Renal cortex interstitium (tissue), 15 donors: ENCODE data around the gene COX6A2. TPM values are rescaled to one million over a fixed set of nuclear protein-coding genes. Genes with fewer than 3 reads are reported as not detected.

Experiments used
- DNase-seq, 11 donors: peaks; one replicate each; pipeline ENCODE4 v3.0.0-alpha.2; 2013; ENCODE audit warnings: low read depth in 9 of 11, low spot score in 4 of 11; ENCODE audit errors: extremely low read depth in 1 of 11
- long read RNA-seq, 16 experiments: transcript quantifications; one replicate each; lab custom pipeline, GENCODE V29; 2026
- polyA plus RNA-seq, 3 donors: library from polyadenylated mRNA; unstranded; fragments of 120-200 nt; gene quantifications; one replicate each; pipeline ENCODE4 v1.2.1, GENCODE V29; 2013; ENCODE audit not compliant: insufficient read length in 3 of 3

COX6A2 gene
- polyA plus RNA-seq = 1 to 10 TPM in 2 of 3 donors, under 1 TPM in 1; 0.51 to 1.6 (median 1.2) TPM
- long read RNA-seq, donor 1 = 0 reads
- long read RNA-seq, donor 2, partial matches to known transcripts = 0 of 2 reads
- long read RNA-seq, donor 2, other reads (novel, unspliced or antisense) = 0 of 2 reads
- long read RNA-seq, donor 3, partial matches to known transcripts = 0 of 3 reads
- long read RNA-seq, donor 3, other reads (novel, unspliced or antisense) = 0 of 3 reads
- long read RNA-seq, donor 4 = 0 reads
- long read RNA-seq, donor 5 = 0 reads
- long read RNA-seq, donor 6, partial matches to known transcripts = 0 of 2 reads
- long read RNA-seq, donor 6, other reads (novel, unspliced or antisense) = 0 of 2 reads
- long read RNA-seq, donor 7, partial matches to known transcripts = 0 of 1 reads
- long read RNA-seq, donor 7, other reads (novel, unspliced or antisense) = 0 of 1 reads
- long read RNA-seq, donor 8 = 0 reads
- long read RNA-seq, donor 9, partial matches to known transcripts = 0 of 2 reads
- long read RNA-seq, donor 9, other reads (novel, unspliced or antisense) = 0 of 2 reads
- long read RNA-seq, donor 10, transcript COX6A2-201 (3 exons, 440 nt) = major isoform, 5 of 5 reads
- long read RNA-seq, donor 10, partial matches to known transcripts = 0 of 5 reads
- long read RNA-seq, donor 10, other reads (novel, unspliced or antisense) = 0 of 5 reads
- long read RNA-seq, donor 11, partial matches to known transcripts = 0 of 2 reads
- long read RNA-seq, donor 11, other reads (novel, unspliced or antisense) = 0 of 2 reads
- long read RNA-seq, donor 12 = 0 reads
- long read RNA-seq, donor 13 = 0 reads
- long read RNA-seq, donor 14, partial matches to known transcripts = 0 of 1 reads
- long read RNA-seq, donor 14, other reads (novel, unspliced or antisense) = 0 of 1 reads
- long read RNA-seq, donor 15 = 0 reads
- long read RNA-seq, donor 16, partial matches to known transcripts = 0 of 2 reads
- long read RNA-seq, donor 16, other reads (novel, unspliced or antisense) = 0 of 2 reads

DNA sequence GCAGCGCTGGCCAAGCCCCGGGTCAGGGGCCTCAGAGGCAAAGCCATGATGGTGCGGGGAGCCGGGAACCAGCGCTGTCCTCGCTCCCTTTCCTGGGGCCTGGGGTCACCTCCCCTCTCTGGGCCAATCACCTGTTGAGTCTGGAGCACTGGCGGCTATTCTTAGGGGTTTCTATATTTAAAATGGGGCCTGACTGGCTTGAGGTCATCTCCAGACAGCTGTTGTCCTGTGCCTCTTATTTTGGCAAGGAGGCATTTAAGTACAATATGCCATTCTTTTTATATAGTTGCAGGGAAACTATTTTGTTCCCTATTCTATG is at the start of gene COX6A2:
Gene COX6A2, minus strand, starts transcription at position 82 of the 319 bp plus-strand sequence. Its CDS starts 35 bp downstream, at position 47.
- no peak for DNase-seq

DNA sequence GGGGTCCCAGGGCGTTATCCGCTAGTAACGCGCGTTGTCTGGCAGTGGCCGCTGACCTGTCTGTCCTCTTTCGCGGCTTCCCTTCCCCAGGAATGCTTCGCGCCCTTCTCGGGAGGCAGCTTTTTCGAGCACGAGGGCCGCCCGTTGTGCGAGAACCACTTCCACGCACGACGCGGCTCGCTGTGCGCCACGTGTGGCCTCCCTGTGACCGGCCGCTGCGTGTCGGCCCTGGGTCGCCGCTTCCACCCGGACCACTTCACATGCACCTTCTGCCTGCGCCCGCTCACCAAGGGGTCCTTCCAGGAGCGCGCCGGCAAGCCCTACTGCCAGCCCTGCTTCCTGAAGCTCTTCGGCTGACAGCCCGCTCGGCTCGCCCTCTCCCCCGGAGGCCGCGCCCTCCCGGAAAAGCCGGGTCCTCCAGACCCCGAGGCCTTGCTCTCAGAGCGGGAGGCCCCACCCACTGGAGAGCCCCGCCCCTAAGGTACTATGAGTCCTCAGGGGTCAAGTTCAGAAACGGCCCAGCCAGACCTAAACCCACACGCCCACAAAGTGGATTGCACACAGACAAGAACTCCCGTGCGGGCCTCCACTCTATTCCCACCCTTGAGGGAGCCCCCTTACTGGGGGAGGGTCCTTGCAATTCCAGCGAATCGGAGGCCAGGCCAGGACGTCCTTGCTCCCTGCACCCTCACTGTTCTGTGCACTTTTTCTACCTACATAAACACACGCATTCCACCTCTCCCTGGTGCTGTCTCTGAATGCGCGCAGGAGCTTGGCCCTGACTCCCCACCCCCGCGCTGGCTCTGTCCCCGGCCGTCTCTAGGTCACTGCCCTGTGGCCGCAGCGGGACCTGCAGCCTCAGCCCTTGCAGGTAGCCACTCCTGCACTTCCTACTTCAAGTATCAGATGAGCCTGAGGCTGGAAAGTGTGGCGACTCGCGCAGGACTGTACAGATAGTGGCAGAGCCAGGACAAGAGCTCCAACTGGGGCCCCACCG is 49.4 kb upstream of the COX6A2 start:
- DNase-seq = no peak

GRCh38 chr16:31476303-31477219 is 48.4 kb upstream of the COX6A2 start:
- DNase-seq = no peak

GRCh38 chr16:31475946-31476302 is 47.8 kb upstream of the COX6A2 start:
- no peak for DNase-seq

DNA sequence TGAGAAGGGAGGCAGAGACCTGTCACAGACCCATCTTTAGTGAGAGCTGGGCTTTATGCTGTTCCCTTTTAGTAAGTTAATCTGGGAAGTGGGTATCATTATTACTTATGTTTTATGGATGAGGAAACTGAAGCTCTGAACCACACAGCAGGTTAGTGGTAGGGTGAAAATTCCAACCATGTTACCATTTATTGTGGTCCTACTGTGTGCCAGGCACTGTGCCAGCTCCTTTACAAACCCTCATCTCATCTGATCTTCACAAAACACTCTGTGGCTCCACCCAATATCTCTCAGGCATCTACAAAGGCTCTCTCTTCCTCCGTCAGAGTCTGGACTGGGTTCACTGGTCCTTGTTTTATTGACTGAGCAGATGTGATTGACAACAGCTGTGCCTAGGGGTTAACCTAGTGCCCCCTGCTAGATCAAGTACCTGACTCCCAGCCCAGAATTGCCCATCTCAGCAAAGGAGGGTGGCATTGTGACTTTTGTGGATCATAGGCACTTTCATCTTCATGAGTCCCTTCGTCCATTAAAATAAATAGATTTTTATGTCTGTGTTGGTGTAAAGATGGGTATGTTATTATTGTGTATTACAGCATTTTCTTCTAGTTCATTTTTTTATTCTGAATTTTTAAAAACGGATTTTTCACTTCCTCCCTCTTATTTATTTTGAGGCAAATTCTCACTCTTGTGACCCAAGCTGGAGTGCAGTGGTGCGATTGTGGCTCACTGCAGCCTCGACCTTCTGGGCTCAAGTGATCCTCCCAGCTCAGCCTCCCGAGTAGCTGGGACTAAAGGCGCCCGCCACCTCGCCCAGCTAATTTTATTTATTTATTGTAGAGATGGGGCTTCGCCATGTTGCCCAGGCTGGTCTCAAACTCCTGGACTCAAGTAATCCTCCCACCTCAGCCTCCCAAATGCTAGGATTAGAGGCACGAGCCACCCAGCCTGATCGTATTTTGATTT is 46.9 kb upstream of the COX6A2 start:
- DNase-seq = no peak

DNA sequence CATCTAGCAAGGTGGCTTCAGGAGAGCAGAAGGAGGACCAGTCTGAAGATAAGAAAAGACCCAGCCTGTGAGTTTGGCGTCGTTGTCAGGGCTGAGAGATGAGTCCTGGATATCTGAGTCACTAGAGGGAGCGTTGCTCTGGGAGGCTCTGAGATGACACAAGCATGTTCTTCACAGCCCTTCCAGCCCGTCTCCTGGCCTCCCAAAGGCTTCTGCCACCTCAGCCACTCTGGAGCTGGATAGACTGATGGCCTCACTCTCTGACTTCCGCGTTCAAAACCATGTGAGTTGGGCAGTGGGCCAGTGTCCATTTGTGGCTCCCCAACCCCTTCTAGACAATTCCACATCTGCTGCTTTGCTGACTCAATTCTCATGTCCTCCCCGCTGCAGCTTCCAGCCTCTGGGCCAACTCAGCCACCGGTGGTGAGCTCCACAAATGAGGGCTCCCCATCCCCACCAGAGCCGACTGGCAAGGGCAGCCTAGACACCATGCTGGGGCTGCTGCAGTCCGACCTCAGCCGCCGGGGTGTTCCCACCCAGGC is 46.1 kb upstream of the COX6A2 start:
- DNase-seq = no peak

DNA sequence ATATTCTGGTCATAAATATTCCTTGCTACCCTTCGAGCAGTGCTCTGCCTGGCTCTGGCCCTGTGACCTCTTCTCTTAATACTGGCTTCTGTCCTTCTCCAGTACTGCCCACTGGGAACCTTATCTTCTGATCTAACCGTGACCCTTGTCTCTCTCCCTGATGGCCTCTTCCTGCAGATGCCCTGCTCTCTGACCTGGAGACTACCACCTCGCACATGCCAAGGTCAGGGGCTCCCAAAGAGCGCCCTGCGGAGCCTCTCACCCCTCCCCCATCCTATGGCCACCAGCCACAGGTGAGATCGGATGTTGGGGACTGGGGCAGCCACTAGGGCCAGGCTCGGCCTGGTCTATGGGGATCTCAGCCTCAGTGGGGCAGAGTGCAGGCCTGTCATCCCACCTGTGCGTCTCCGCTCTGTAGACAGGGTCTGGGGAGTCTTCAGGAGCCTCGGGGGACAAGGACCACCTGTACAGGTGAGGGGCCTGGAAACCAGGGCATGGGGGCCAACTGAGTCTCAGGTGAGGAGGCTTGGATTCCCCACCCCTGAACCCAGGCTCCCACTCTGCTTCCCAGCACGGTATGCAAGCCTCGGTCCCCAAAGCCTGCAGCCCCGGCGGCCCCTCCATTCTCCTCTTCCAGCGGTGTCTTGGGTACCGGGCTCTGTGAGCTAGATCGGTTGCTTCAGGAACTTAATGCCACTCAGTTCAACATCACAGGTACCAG is 45.3 kb upstream of the COX6A2 start:
- no peak for DNase-seq

DNA sequence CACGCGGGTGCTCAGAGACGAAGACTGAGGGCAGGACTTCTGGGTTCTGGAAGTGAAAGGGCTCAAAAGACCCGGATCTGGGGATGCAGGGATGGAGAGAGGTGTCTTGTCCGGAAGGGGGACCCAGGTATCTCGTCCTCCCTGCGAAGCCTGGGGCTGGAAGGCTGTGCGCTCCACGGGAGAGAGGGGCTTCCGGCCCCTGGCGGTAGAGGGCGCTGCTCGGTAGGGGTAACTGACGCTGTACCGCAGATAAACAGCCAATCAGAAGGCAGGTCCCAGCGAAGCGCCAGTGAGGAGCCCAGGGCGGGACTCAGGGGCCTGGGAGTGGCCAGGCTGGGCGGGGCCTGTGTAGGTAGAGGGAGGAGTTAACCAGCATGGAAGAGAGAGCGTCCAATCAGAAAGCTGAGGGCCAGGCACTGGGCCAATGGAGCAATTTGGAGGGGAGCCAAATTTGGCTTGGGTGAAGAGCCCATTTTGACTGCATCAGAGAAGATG is 44.6 kb upstream of the COX6A2 start:
- peak in 3 of 11 donors; percentile 57 to 78 (median 70) for DNase-seq

DNA sequence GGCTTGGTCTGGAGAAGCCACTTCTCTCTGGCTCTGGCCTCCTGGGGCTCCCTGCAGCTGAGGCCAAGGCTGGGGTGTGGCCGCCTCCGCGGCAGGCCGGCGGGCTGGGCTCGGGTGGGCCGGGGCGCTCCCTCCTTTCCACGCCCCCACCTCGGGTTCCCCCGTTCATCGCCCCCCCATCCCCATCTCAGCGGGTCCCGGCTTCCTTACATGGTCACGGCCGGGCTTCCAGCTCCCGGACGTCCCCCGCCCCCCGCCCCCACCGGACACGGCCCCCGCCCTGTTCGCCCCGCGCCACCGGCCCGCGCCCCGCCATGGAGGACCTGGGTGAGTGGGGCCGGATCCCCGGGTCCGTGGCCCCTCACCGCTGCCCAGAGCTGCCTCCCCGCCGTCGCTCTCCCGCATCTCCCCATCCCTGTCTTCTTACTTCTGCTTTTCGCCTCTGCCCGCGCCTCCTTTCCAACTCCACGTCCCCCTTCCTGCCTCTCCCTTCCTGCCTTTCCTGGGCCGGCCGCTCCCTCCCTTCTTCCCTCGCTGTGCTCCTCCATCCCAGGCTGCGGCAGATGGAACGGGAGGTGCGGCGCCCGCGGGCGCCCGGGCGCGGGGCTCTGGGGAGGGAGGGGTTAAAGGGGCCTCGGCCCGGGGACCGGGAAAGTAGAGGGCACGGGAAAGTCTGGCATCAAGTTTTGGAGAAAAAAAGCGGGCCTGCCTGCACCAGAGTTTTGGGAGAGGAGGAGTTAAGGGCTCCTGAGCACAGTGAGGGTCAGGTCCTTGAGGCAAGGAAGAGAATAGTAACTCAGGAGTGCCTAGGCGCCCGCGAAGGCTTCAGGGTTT is 43.9 kb upstream of the COX6A2 start, which contains the start of gene TGFB1I1:
Gene TGFB1I1, plus strand, starts transcription at position 278 of the 834 bp plus-strand sequence. Its CDS starts 37 bp downstream, at position 315.
- peak in 1 of 11 donors; percentile 40 for DNase-seq

- no peak for DNase-seq
These were observed 43.2 kb upstream of the COX6A2 start for GRCh38 chr16:31471241-31471874.

DNA sequence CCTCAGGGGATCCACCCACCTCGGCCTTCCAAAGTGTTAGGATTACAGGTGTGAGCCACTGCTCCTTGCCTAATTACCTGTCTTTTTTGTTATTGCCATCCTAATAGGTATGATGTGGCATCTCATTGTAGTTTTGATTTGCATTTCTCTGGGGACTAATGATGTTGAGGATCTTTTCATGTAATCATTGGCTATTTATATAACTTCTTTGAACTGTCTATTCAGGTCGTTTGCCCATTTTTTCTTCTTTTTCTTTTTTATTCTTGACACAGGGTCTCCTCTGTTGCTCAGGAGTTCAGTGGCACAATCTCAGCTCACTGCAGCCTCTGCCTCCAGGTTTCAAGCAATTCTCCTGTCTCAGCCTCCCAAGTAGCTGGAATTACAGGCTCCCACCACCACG is 42.5 kb upstream of the COX6A2 start:
- DNase-seq = no peak

DNA sequence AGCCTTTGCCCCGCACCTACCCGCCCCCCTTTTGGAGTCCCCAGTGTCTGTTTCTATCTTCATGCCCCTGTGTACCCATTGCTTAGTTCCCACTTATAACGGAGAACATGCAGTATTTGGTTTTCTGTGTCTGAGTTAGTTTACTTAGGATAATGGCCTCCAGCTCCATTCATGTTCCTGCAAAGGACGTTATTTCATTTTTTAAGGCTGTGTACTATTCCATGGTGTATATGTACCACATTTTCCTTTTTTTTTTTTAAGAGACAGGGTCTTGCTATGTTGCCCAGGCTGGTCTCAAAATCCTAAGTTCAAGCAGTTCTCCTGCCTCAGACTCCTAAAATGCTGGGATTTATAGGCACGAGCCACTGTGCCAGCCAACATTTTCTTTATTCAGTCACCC is 39.7 kb upstream of the COX6A2 start:
- no peak for DNase-seq

GRCh38 chr16:31467151-31467773 is 39.1 kb upstream of the COX6A2 start:
- DNase-seq = no peak

DNA sequence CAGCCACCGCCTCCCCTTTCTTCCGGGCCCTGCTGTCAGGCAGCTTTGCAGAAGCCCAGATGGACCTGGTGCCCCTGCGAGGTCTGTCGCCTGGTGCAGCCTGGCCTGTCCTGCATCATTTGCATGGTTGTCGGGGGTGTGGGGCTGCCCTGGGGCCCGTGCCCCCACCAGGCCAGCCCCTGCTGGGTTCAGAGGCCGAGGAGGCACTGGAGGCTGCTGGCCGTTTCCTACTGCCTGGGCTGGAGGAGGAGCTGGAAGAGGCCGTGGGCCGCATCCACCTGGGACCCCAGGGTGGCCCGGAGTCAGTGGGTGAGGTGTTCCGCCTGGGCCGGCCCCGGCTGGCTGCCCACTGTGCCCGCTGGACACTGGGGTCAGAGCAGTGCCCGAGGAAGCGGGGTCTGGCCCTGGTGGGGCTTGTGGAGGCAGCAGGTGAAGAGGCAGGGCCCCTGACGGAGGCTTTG is 38.3 kb upstream of the COX6A2 start:
- DNase-seq = no peak
